Right cardiac atrium (tissue), 5 donors: ENCODE data around the gene METTL14. TPM values are rescaled to one million over a fixed set of nuclear protein-coding genes. Genes with fewer than 3 reads are reported as not detected.

Source experiments
- ATAC-seq, 2 donors: fragments of 200-7000 bp; cut with Tn5 transposase; one replicate each; pipeline versions ENCODE4 v1.8.0 to v1.9.1; 2020; ENCODE audit warnings: moderate library complexity in 2 of 2, mild to moderate bottlenecking in 1 of 2
- DNase-seq, 3 donors: peaks; one replicate each; pipeline ENCODE4 v3.0.0-alpha.2; 2020
- H3K27ac ChIP-seq: one replicate; pipeline ENCODE4 v1.5.1; 2013; ENCODE audit warnings: mild to moderate bottlenecking, low read length, control low read depth, moderate library complexity
- H3K27me3 ChIP-seq: one replicate; pipeline ENCODE4 v1.6.1; 2013; ENCODE audit not compliant: control insufficient read depth, insufficient read depth
- H3K4me1 ChIP-seq: one replicate; pipeline ENCODE4 v1.6.1; 2013; ENCODE audit warnings: low read length; ENCODE audit not compliant: control insufficient read depth, insufficient read depth
- H3K4me3 ChIP-seq: one replicate; pipeline ENCODE4 v1.5.1; 2013; ENCODE audit warnings: low read length, control low read depth
- H3K9me3 ChIP-seq: one replicate; pipeline ENCODE4 v1.6.1; 2013; ENCODE audit warnings: low read length; ENCODE audit not compliant: control insufficient read depth
- WGBS: extraction: QIAGEN DNeasy Blood & Tissue Kit; methylation state at CpG from one replicate; pipeline ENCODE4 v1.1.7; 2013; 5-methylcytosine and 5-hydroxymethylcytosine counted together
- intact Hi-C, 4 donors: fragments of 100-400 bp; cut with DNase I; formaldehyde crosslinking; loops; one replicate each; pipeline versions ENCODE4 v1.11.0 to v1.14.0; 2022 to 2023
- polyA plus RNA-seq: library from polyadenylated mRNA; stranded (reverse); fragments of 200-250 nt; gene quantifications from one replicate; pipeline ENCODE4 v1.2.3, GENCODE V29; 2013
- total RNA-seq, 4 donors: library from RNA; stranded (reverse); fragmentation: NEBNext Ultra II Directional; extraction: Animal tissue kit (Norgen Biotek cat#: 25700); gene quantifications; one replicate each; pipeline ENCODE4 v1.2.1, GENCODE V29; 2021
- donor health status: healthy with polysubstance abuse.
- donor health status: DM: no; HTN: yes; CAD: no.
- donor health status: DM: no; HTN: no; CAD: no.
- donor health status: DM: no; HTN: yes; CAD: no; lungs with severe emphysema.
- donor health status: DM: yes; HTN: yes; CAD: no.

Gene METTL14
- total and polyA plus RNA-seq, 5 donors, result 5.9 to 38.9 (median 32.8) TPM

DNA sequence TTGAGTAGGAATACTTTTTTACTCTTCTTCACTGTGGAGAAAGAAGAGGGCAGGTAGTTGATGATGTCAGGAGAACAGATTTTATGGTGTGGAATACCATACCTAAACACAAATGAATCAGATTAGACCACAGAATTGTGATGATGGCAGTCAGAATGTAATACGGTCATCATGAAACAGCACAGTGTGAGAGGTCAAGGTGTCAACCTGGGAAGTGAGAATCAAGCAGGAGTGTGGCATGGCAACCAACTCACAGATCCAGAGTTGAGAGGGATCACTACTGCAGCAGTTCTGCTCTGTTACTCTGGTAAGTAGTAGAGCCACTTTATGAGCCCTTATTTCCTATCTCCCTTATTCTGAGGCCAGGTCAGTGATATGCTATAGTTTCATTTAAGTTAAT is 27.7 kb downstream of the METTL14 start:
- DNase-seq, result no peak
- intact Hi-C loops, result no loop called here
- Histone ChIP-seq H3K27me3 (no peaks in the 10 kb centered on the region), H3K4me1 (no peaks in the 10 kb centered on the region), H3K27ac (no peak overlapping the region), H3K9me3 (no peaks in the 10 kb centered on the region), H3K4me3 (no peak overlapping the region)
- 66% methylated on average over 1 of the region's 1 CpG for WGBS
- no peak for ATAC-seq

DNA sequence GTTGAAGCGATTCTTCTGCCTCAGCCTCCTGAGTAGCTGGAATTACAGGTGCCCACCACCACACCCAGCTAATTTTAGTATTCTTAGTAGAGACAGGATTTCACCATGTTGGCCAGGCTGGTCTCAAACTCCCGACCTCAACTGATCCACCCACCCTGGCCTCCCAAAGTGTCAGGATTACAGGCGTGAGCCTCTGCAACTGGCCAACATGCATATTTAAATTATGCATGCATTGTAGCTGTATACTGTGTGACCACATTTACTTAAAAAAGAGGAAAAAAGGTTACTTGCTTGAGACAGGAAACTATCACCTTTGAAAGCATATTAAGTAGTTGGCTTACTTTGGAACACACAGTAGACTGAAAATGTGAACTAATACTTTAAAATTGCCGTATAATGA is 29.5 kb downstream of the METTL14 start:
- Histone ChIP-seq H3K9me3 (no peaks in the 10 kb centered on the region), H3K27me3 (no peaks in the 10 kb centered on the region), H3K4me3 (no peak overlapping the region), H3K4me1 (no peaks in the 10 kb centered on the region), H3K27ac (no peak overlapping the region)
- no peak for ATAC-seq
- 92% methylated on average over 4 of the region's 4 CpGs for WGBS
- DNase-seq, result no peak
- intact Hi-C loops, result no loop called here

DNA sequence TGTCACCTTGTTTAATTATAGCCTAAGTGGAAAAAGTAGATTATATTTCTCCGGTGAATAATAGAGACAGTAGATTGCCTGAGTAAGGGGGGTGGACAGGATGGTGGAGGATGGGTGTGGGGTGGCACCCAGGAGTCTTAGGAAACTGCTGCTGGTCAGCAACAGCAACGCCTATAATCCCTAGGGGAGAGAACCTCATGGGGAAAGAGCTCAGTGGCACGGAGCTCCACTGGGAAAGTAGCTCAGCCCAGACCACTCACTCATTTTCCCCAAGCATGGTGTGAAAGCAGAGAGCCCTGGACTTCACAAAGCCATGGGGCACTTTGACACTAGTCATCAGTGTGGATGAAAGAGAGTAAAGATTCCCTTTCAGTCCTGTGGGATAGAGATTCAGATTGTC is 31.1 kb downstream of the METTL14 start:
- 57% methylated on average over 3 of the region's 3 CpGs for WGBS
- no peak overlapping the region for H3K27ac ChIP-seq
- no peak overlapping the region for H3K4me3 ChIP-seq
- intact Hi-C loops, result no loop called here
- ATAC-seq (peak in 1 of 2 donors; percentile 60), DNase-seq (no peak)
- H3K27me3 ChIP-seq, result no peaks in the 10 kb centered on the region
- H3K9me3 ChIP-seq, result no peaks in the 10 kb centered on the region
- H3K4me1 ChIP-seq, result no peaks in the 10 kb centered on the region

DNA sequence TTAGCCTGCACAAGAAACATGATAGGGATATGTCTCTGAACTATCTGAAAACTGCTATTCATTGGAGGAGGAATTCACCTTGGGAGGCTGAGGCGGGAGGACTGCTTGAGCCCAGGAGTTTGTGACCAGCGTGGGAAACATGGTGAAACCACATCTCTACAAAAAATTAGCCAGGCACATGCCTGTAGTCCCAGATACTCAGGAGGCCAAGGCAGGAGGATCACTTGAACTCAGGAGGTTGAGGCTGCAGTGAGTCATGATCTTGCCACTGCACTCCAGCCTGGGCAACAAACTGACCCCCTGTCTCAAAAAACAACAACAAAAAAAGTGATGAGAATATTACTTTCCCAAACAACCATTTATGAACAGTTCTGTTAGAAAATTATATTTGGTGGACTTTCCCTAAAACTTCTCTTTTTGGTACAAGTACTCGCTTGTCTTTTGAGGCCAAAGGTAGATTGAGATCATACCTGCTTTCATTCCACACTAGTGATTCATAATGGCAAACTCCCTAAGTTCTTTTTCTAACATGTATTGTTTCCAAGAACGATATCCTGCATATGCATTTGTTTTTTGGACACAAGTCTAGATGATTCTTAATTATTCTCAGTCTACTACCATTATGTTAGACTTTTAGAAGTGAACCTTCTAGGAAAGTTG is 33.4 kb downstream of the METTL14 start:
- intact Hi-C loops, result no loop called here
- Histone ChIP-seq H3K9me3 (no peaks in the 10 kb centered on the region), H3K27me3 (no peaks in the 10 kb centered on the region), H3K27ac (no peak overlapping the region), H3K4me1 (no peaks in the 10 kb centered on the region), H3K4me3 (no peak overlapping the region)
- DNase-seq (no peak), ATAC-seq (no peak)
- WGBS, result 94% methylated on average over 4 of the region's 4 CpGs

DNA sequence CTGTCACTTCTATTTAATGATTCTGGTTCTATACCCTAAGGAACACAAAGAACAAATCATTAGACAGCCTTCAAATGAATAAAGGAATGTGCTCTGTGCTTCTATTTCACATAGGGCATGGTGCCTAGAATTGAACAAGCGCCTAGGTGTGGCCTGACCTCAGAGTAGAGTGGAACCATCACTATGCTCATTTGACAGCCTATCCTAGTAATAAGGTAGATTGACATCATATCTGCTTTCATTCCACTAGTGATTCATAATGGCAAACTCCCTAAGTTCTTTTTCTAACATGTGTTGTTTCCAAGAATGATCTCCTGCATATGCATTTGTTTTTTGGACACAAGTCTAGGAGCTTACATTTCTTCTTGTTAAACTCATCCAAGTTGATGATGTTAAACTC is 36.6 kb downstream of the METTL14 start:
- Histone ChIP-seq H3K4me1 (no peaks in the 10 kb centered on the region), H3K27ac (no peak overlapping the region), H3K4me3 (no peak overlapping the region), H3K27me3 (no peaks in the 10 kb centered on the region), H3K9me3 (no peaks in the 10 kb centered on the region)
- 100% methylated on average over 1 of the region's 1 CpG for WGBS
- ATAC-seq, result no peak
- no peak for DNase-seq
- intact Hi-C loops, result no loop called here

DNA sequence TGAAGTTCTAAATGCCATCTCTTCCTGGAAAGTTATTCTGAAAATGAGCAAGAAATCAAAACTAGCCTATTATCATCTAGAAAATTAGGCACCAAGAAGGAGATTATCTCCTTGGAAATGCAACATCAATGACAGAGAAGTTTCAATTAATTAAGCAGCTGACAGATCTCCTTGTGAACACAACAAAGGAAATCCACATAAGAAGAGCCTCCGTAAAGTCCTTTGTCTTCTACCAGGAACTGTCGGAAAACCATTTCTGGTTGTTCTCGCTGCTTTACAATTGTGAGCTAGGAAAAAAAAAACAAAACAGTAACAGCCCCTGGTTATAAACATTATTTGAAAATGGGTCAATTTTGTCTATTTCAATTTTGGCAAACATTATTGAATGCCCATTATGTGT is 38.2 kb downstream of the METTL14 start:
- WGBS, result 92% methylated on average over 3 of the region's 3 CpGs
- H3K27me3 ChIP-seq, result no peaks in the 10 kb centered on the region
- no peak overlapping the region for H3K4me3 ChIP-seq
- no peak overlapping the region for H3K27ac ChIP-seq
- ATAC-seq, result no peak
- no peaks in the 10 kb centered on the region for H3K9me3 ChIP-seq
- intact Hi-C loops, result no loop called here
- H3K4me1 ChIP-seq, result no peaks in the 10 kb centered on the region
- DNase-seq, result no peak

DNA sequence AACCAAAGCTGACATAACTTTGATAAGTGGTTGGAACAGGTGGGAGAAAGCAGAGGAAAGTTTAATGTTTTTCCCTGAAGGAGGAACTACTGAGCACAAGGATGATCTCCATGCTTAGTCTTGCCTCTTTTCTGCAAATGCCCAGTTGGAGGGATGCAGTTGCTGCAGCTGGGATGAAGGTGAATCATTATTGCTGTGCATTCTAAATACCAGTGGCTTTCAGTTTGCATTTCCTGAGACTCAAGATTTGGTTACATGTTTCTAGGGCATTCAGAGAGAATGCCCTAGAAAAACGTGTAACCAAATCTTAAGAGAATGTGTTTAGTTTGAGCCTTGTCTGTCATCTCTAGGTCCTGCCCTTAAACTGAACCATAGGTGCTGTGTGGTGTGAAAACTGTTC is 42.2 kb downstream of the METTL14 start:
- DNase-seq (no peak), ATAC-seq (no peak)
- 60% methylated on average over 1 of the region's 1 CpG for WGBS
- intact Hi-C loops, result no loop called here
- Histone ChIP-seq H3K4me3 (no peak overlapping the region), H3K9me3 (no peaks in the 10 kb centered on the region), H3K27me3 (no peaks in the 10 kb centered on the region), H3K27ac (no peak overlapping the region), H3K4me1 (no peaks in the 10 kb centered on the region)

DNA sequence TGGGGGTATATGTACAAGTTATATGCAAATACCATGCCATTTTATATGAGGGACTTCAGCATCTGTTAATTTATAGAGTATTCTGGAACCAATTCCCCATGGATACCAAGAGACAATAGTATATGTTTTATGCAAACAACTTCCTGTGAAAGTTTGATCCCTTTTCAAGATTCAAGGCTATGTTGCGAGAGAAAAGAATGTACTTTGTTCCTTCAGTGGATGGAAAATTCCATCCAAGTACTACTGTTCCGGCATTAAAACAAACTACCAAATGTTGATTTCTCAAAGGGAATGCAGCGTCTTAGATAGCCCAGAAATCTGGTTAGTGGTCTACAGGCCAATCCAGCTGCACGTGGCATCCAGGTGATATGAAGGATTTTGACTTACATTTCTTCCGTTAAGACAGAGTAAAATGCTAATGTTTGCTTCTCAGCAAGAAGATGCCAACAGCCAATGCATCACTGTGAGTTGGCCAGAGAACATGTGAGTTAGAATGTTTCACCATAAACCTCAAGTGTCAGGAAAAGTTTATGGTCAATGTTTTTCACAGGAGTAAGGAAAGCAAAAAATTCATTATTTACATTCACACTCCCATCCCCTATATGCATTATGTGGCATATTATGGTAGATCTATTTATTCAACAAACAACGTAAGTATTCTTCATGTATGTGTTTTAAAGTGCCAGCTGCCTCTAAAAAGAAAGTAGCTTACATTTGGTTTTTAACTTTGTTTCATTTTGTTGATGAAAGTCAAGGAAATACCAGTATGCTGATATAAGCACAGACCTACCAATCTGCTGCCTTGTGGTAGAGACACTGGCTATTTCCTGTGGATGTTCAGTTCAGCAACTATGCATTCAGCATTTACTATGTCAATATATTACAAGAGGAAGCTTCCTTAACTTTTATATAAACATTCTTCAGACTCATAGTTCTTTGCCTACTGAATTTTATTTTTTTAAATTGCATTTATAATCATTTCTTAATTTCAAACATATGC is 44.4 kb downstream of the METTL14 start:
- no peak overlapping the region for H3K4me3 ChIP-seq
- no peak overlapping the region for H3K27ac ChIP-seq
- no peak for DNase-seq
- no peaks in the 10 kb centered on the region for H3K27me3 ChIP-seq
- ATAC-seq, result no peak
- no peaks in the 10 kb centered on the region for H3K9me3 ChIP-seq
- no peaks in the 10 kb centered on the region for H3K4me1 ChIP-seq
- intact Hi-C loops, result loop anchor here in 2 of 4 donors (10.0 kb wide), 2 partner anchors 155 to 565 kb away; partner anchors contain the start of gene SYNPO2 (in 1 of the 2)
- 90% methylated on average over 6 of the region's 6 CpGs for WGBS

DNA sequence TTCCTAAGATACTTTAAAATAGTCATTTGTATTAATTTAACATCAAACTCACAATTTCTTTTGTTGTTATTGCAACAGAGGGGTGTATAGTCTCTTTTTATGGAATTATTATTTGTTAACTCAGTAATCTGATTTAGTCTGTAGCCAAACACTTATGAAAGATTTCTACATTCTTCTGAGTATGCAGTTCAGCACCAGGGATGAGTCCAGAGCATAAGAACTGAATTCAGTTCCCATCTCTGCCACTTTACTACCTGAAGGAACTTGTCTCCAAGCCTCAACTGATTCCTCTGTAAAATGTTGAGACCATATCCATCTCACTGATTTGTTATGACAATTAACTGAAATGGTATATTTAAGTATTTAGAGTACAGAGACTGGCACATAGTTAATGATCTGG is 45.5 kb downstream of the METTL14 start:
- Histone ChIP-seq H3K4me1 (no peaks in the 10 kb centered on the region), H3K4me3 (no peak overlapping the region), H3K27me3 (no peaks in the 10 kb centered on the region), H3K9me3 (no peaks in the 10 kb centered on the region), H3K27ac (no peak overlapping the region)
- ATAC-seq, result no peak
- DNase-seq, result no peak
- intact Hi-C loops, result loop anchor here in 2 of 4 donors (10.0 kb wide), 2 partner anchors 154 to 564 kb away; partner anchors contain the start of gene SYNPO2 (in 1 of the 2)

DNA sequence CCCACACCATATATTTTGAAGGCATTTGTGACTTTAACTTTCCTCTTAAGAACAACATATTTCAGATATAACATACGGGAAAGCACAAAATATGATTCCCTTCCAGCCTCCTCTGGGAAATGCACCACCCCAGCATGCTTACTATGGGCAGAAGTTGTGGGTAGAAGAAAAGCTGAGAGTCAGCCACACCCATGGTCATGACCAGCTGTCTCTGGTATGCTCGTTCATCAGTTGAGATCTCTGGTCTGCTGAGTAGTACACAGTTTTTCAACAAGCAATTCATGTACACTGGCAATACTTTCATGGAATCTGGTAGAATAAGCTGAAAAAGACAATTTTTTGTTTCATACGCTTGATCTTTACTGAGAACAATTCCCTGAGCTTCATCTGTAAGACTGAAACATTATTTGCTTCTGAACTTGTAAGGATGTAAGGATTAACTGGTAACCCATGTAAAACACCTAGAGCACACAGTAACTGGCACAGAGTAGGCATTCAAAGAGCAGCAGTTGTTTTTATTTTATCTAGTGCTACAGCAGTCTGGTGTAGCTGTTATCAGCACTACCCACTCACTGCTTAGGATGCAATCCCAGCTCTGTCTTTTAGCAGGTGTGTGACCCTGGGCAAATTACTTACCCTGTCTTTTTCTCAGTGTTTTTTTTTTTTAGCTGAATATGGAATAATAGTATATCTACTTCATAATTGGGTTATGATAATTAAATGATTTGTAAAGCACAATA is 47.6 kb downstream of the METTL14 start:
- ATAC-seq (no peak), DNase-seq (no peak)
- Histone ChIP-seq H3K4me1 (no peaks in the 10 kb centered on the region), H3K27ac (no peak overlapping the region), H3K9me3 (no peaks in the 10 kb centered on the region), H3K4me3 (no peak overlapping the region), H3K27me3 (no peaks in the 10 kb centered on the region)
- intact Hi-C loops, result loop anchor here in 2 of 4 donors (10.0 kb wide), 2 partner anchors 152 to 562 kb away; partner anchors contain the start of gene SYNPO2 (in 1 of the 2)
- 69% methylated on average over 3 of the region's 3 CpGs for WGBS
